GM10266 (cell line): ENCODE data around the gene POU4F3.

Experiments
- DNase-seq: peaks from one replicate; pipeline ENCODE4 v3.0.0; 2012; ENCODE audit errors: extremely low spot score
- CTCF ChIP-seq: IDR thresholded peaks from 2 replicates; pipeline ENCODE4 v1.5.1; 2012; ENCODE audit warnings: mild to moderate bottlenecking, low read depth; ENCODE audit not compliant: control insufficient read depth, insufficient read depth; ENCODE audit errors: missing control alignments

The POU4F3 gene

GRCh38 chr5:146368137-146368536 is 29.5 kb downstream of the POU4F3 start:
- no peak for DNase-seq
- no peak for TF ChIP-seq CTCF

GRCh38 chr5:146369691-146370090 is 31.1 kb downstream of the POU4F3 start:
- DNase-seq = no peak
- TF ChIP-seq CTCF = no peak

- DNase-seq = no peak
- TF ChIP-seq CTCF = no peak
These were observed 38.2 kb downstream of the POU4F3 start for GRCh38 chr5:146376821-146377220.

GRCh38 chr5:146378986-146379385 is 40.3 kb downstream of the POU4F3 start:
- no peak for TF ChIP-seq CTCF
- DNase-seq = no peak

GRCh38 chr5:146380714-146381113 is 42.1 kb downstream of the POU4F3 start:
- DNase-seq = no peak
- TF ChIP-seq CTCF = no peak

GRCh38 chr5:146388386-146388785 is 49.7 kb downstream of the POU4F3 start:
- no peak for TF ChIP-seq CTCF

GRCh38 chr5:146390469-146390868 is 51.8 kb downstream of the POU4F3 start:
- peak; percentile 37 for TF ChIP-seq CTCF
- DNase-seq = no peak

More at GRCh38 chr5:146388386-146388785, 49.7 kb downstream of the POU4F3 start:
- no peak for DNase-seq
